ENCODE measurements around the gene MC4R. TPM values are rescaled to one million over a fixed set of nuclear protein-coding genes. Genes with fewer than 3 reads are reported as not detected.

The MC4R gene
- total RNA-seq, 1 donor from 2014 or later: not detected

DNA sequence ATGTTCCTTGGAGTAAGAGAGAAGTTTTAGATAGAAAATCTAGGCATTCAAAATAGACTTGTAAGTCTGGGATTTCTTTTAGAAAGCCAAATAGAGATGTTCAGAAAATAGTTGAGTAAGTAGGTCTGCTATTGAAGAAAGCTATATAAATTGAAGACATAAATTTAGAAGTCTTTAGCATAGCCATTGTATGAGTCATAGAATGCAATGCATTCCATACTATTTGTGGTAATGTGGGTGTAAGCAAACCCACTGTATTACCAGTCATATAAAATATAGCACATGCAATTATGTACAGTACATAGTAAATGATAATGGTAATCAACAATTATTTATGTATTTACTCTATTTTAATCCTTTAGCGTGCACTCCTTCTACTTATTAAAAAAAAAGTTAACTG is 14.1 kb downstream of the MC4R start:
- peak overlapping the region; percentile 37 for H3K27ac Mint-ChIP-seq (ENCODE audit: unreplicated experiment)
- DNase-seq (ENCODE audit: low spot score): no peak
- no peak overlapping the region for H3K4me3 Mint-ChIP-seq (ENCODE audit: unreplicated experiment)
- no peaks in the 10 kb centered on the region for H3K36me3 Mint-ChIP-seq (ENCODE audit: low read depth)
- no peaks in the 10 kb centered on the region for H3K27me3 Mint-ChIP-seq (ENCODE audit: low read depth)
- TF ChIP-seq, protein P1, sequence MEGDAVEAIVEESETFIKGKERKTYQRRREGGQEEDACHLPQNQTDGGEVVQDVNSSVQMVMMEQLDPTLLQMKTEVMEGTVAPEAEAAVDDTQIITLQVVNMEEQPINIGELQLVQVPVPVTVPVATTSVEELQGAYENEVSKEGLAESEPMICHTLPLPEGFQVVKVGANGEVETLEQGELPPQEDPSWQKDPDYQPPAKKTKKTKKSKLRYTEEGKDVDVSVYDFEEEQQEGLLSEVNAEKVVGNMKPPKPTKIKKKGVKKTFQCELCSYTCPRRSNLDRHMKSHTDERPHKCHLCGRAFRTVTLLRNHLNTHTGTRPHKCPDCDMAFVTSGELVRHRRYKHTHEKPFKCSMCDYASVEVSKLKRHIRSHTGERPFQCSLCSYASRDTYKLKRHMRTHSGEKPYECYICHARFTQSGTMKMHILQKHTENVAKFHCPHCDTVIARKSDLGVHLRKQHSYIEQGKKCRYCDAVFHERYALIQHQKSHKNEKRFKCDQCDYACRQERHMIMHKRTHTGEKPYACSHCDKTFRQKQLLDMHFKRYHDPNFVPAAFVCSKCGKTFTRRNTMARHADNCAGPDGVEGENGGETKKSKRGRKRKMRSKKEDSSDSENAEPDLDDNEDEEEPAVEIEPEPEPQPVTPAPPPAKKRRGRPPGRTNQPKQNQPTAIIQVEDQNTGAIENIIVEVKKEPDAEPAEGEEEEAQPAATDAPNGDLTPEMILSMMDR (IDR thresholded peaks at IDR 0.05): no peak
- peaks cover 22% of the 10 kb centered on the region for H3K4me1 Mint-ChIP-seq (ENCODE audit: low read depth)
- no peaks in the 10 kb centered on the region for H3K9me3 Mint-ChIP-seq (ENCODE audit: low read depth)

DNA sequence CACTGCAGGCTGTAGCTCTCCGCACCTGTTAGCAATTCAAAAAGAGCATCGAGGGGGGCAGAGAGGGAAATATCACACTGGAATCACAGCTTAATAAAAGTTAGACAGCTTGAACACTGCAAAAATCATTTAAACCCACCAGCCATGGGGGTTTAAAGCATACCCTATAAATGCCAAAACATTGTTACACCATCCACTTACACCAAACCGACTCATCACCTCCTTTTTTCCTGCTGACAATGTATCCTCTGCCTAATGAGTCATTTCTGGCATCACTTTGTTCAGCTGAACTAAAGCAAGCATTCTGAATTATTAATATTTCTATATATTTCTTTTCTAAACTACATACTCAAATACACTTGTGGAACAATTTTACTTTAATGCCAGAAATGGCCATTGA is 21.6 kb downstream of the MC4R start:
- Mint-ChIP-seq H3K9me3 (ENCODE audit: low read depth) (peaks cover 4% of the 10 kb centered on the region), H3K36me3 (ENCODE audit: low read depth) (no peaks in the 10 kb centered on the region), H3K27ac (ENCODE audit: unreplicated experiment) (no peak overlapping the region), H3K27me3 (ENCODE audit: low read depth) (peaks cover 3% of the 10 kb centered on the region), H3K4me1 (ENCODE audit: low read depth) (no peaks in the 10 kb centered on the region), H3K4me3 (ENCODE audit: unreplicated experiment) (no peak overlapping the region)
- DNase-seq (ENCODE audit: low spot score): no peak
- TF ChIP-seq, protein P1 (IDR thresholded peaks at IDR 0.05): no peak

DNA sequence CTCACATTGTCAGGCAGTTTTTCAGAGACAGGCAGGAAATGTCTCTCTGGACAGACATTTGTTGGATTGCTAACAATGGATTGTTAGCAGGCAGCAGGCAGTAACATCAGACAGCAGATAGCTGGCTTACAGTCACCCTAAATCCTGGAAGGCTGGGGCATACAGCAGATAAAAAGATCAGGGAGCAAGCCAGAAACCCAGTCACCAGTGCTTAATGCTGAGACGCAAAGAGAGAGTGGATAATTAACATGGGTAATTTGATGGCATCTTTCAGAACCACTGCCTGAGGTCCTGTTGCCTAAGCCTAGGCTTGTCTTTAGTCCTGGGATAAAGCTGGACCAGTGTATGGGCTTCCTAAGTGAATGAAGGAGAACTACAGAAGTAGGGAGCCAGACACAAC is 22.4 kb downstream of the MC4R start:
- Mint-ChIP-seq H3K4me1 (ENCODE audit: low read depth) (no peaks in the 10 kb centered on the region), H3K4me3 (ENCODE audit: unreplicated experiment) (no peak overlapping the region), H3K27ac (ENCODE audit: unreplicated experiment) (no peak overlapping the region), H3K9me3 (ENCODE audit: low read depth) (peaks cover 4% of the 10 kb centered on the region), H3K36me3 (ENCODE audit: low read depth) (no peaks in the 10 kb centered on the region), H3K27me3 (ENCODE audit: low read depth) (peaks cover 5% of the 10 kb centered on the region)
- no peak for DNase-seq (ENCODE audit: low spot score)
- TF ChIP-seq, protein P1 (IDR thresholded peaks at IDR 0.05): no peak

DNA sequence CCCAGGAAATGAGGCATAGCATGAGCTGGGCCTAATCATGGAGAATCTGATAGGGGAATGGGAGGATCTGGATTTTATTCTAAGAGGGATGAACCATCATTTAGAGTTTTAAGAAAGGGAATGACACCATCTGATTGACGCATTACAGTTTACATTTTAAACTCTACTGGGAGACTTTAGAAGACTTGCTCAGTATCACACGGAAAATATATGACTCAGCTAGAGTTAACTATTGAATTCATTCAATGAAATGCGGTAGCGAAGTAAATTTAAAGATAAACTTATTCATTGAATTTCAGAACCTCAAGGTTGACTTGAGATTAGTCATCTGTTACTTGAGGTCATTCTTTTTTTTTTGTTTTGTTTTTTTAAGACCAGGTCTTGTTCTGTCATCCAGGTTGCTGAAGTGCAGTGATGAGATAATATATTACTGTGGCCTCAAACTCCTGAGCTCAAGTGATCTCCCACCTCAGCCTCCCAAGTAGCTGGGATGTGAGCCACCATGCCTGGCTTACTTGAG is 25.0 kb downstream of the MC4R start:
- peaks cover 25% of the 10 kb centered on the region for H3K27me3 Mint-ChIP-seq (ENCODE audit: low read depth)
- TF ChIP-seq, protein P1 (IDR thresholded peaks at IDR 0.05): no peak
- no peaks in the 10 kb centered on the region for H3K36me3 Mint-ChIP-seq (ENCODE audit: low read depth)
- no peak for DNase-seq (ENCODE audit: low spot score)
- no peaks in the 10 kb centered on the region for H3K4me1 Mint-ChIP-seq (ENCODE audit: low read depth)
- no peak overlapping the region for H3K4me3 Mint-ChIP-seq (ENCODE audit: unreplicated experiment)
- H3K27ac Mint-ChIP-seq (ENCODE audit: unreplicated experiment): no peak overlapping the region
- H3K9me3 Mint-ChIP-seq (ENCODE audit: low read depth): peaks cover 7% of the 10 kb centered on the region

DNA sequence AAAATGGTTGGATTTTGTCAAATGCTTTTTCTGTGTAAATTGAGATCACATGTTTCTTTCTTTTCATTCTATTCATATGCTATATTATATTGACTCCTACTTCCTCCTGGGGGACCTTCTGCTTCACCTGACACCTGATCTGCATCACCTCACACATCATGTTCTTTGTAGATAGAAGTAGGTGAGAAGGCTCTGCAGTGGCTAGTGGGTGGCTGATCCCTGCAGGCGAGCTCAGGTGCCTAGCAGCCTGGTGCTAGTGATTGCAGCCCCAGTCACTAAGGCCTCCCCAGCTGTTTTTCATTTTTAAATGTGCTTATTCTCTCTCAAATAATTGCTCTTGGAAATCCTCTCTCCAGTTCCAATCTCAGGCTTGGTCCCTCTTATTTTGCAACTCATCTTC is 33.6 kb downstream of the MC4R start:
- H3K9me3 Mint-ChIP-seq (ENCODE audit: low read depth): peaks cover 10% of the 10 kb centered on the region
- H3K4me3 Mint-ChIP-seq (ENCODE audit: unreplicated experiment): no peak overlapping the region
- DNase-seq (ENCODE audit: low spot score): no peak
- H3K27me3 Mint-ChIP-seq (ENCODE audit: low read depth): peaks cover 40% of the 10 kb centered on the region
- TF ChIP-seq, protein P1 (IDR thresholded peaks at IDR 0.05): no peak
- H3K27ac Mint-ChIP-seq (ENCODE audit: unreplicated experiment): no peak overlapping the region
- no peaks in the 10 kb centered on the region for H3K36me3 Mint-ChIP-seq (ENCODE audit: low read depth)
- H3K4me1 Mint-ChIP-seq (ENCODE audit: low read depth): no peaks in the 10 kb centered on the region
